Lung (tissue), 12 donors: ENCODE measurements around the gene CLDN16. TPM values are rescaled to one million over a fixed set of nuclear protein-coding genes. Genes with fewer than 3 reads are reported as not detected.

Experiments used
- ATAC-seq: fragments of 200-7000 bp; cut with Tn5 transposase; one replicate; pipeline ENCODE4 v1.9.1; 2020; ENCODE audit warnings: moderate number of reproducible peaks; ENCODE audit not compliant: insufficient read depth, low FRiP score
- DNase-seq, 3 donors: peaks; one replicate each; pipeline ENCODE4 v3.0.0-alpha.2; 2013 to 2017
- H3K27ac ChIP-seq, 2 donors: one replicate each; pipeline ENCODE4 v1.5.1; 2013; ENCODE audit warnings: mild to moderate bottlenecking in 2 of 2, moderate library complexity in 2 of 2, control low read depth in 1 of 2, inconsistent platforms in 1 of 2, low read depth in 1 of 2, low read length in 1 of 2
- H3K27me3 ChIP-seq, 3 donors: one replicate each; pipeline ENCODE4 v1.5.1; 2013; ENCODE audit warnings: low read length in 2 of 3; ENCODE audit not compliant: control insufficient read depth in 3 of 3, insufficient read depth in 3 of 3
- H3K36me3 ChIP-seq, 4 donors: one replicate each; pipeline ENCODE4 v1.5.1; 2013; ENCODE audit warnings: low read length in 4 of 4, mild to moderate bottlenecking in 1 of 4, moderate library complexity in 1 of 4; ENCODE audit not compliant: control insufficient read depth in 4 of 4, insufficient read depth in 4 of 4
- H3K4me1 ChIP-seq, 5 donors: one replicate each; pipeline ENCODE4 v1.5.1; 2013; ENCODE audit warnings: low read length in 5 of 5, mild to moderate bottlenecking in 2 of 5, moderate library complexity in 1 of 5; ENCODE audit not compliant: control insufficient read depth in 5 of 5, insufficient read depth in 5 of 5
- H3K4me3 ChIP-seq: one replicate; pipeline ENCODE4 v1.5.1; 2013; ENCODE audit warnings: mild to moderate bottlenecking, control low read depth, moderate library complexity
- H3K9ac ChIP-seq, 2 donors: one replicate each; pipeline ENCODE4 v1.5.1; 2013; ENCODE audit warnings: low read length in 2 of 2, control low read depth in 1 of 2; ENCODE audit not compliant: insufficient read depth in 1 of 2
- H3K9me3 ChIP-seq, 4 donors: one replicate each; pipeline ENCODE4 v1.5.1; 2013; ENCODE audit warnings: low read length in 3 of 4, mild to moderate bottlenecking in 1 of 4, moderate library complexity in 1 of 4; ENCODE audit not compliant: control insufficient read depth in 4 of 4, insufficient read depth in 3 of 4
- WGBS, 2 donors: extraction: QIAGEN DNeasy Blood & Tissue Kit; methylation state at CpG; one replicate each; pipeline ENCODE4 v1.1.7; 2013; 5-methylcytosine and 5-hydroxymethylcytosine counted together
- polyA plus RNA-seq, 2 donors: library from polyadenylated mRNA; stranded (reverse); fragments of 200-250 nt; gene quantifications; one replicate each; pipeline ENCODE4 v1.2.1, GENCODE V29; 2013
- total RNA-seq, 2 donors: library from RNA; depleted of rRNA in 1 of 2; stranded (reverse); fragments of >200 nt in 1 of 2; gene quantifications; one replicate each; pipeline ENCODE4 v1.2.1, GENCODE V29; 2014 to 2021
- TF ChIP-seq, protein P1 (sequence below): IDR thresholded peaks from 2 replicates; pipeline ENCODE4 v1.5.1; 2012; ENCODE audit warnings: mild to moderate bottlenecking; ENCODE audit errors: control extremely low read depth, extremely low read depth
- donor health status: control.
- donor health status: control.
- donor health status: Bipolar disorder and iron deficiency.
- donor health status: healthy.
- donor health status: DM: yes; HTN: yes; CAD: no.

CLDN16 gene
- total and polyA plus RNA-seq, 4 donors: 0.16 to 2.0 (median 0.45) TPM

DNA sequence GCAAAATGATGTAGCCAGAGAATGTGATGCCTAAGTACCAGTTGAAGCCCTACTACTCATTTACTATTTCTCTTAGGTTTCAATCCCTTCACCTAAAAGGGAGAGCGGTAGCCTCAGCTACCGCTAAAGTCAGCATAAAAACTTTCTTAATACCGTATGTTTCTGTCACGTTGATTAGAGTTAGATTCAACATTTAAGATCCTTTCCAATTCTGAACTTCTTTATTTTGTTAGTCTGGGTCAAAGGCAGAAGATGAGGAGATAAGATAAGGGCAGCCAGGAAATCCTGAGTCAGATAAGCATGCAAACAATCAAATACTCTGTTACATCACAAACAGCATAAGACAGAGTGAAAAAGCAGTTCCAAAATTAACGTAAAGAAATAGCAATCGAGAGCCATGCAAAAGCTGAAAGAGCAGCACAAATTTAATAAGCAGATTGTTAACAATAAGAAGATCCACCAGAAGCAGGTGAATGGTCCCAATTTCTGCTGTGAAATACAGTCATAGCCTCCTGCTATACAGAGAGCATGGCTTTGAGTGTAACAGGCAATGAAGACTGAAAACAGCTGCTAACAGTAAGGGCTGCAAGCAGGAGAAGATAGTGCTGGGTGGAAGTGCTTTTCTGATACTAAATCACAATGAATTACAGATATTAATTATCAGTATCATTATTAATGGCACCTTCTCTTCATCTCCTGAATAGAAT, 58.8 kb downstream of the CLDN16 start:
- Histone ChIP-seq H3K4me1 (peaks cover 0 to 3% (median 0%) of the 10 kb centered on the region in 5 donors), H3K27ac (no peak overlapping the region), H3K36me3 (no peaks in the 10 kb centered on the region), H3K27me3 (no peaks in the 10 kb centered on the region), H3K4me3 (no peak overlapping the region), H3K9ac (no peak overlapping the region), H3K9me3 (no peaks in the 10 kb centered on the region)
- TF ChIP-seq, protein P1, sequence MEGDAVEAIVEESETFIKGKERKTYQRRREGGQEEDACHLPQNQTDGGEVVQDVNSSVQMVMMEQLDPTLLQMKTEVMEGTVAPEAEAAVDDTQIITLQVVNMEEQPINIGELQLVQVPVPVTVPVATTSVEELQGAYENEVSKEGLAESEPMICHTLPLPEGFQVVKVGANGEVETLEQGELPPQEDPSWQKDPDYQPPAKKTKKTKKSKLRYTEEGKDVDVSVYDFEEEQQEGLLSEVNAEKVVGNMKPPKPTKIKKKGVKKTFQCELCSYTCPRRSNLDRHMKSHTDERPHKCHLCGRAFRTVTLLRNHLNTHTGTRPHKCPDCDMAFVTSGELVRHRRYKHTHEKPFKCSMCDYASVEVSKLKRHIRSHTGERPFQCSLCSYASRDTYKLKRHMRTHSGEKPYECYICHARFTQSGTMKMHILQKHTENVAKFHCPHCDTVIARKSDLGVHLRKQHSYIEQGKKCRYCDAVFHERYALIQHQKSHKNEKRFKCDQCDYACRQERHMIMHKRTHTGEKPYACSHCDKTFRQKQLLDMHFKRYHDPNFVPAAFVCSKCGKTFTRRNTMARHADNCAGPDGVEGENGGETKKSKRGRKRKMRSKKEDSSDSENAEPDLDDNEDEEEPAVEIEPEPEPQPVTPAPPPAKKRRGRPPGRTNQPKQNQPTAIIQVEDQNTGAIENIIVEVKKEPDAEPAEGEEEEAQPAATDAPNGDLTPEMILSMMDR: no peak
- WGBS, 2 donors: 20 to 40% methylated on average over 6 of the region's 6 CpGs
- DNase-seq: no peak
- no peak for ATAC-seq

DNA sequence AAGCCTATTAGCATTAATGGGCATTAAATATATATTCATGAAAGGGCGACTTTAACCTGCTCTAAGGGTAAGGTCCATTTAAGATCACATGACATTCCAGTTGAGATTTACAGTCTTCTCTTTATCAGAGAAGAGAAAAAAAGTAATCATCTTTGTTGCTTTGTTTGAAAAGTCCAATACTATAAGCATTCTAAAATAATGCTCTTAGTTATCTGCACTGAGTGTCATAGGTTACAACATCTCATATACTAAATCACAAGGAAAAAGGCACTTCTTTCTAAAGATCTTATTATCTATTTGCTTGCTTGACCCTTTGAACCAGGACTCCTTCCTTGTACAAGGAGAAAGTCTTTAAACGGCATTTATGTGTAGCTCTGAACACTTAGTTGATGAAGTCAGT, 60.3 kb downstream of the CLDN16 start:
- Histone ChIP-seq H3K27ac (no peak overlapping the region), H3K4me3 (no peak overlapping the region), H3K9me3 (no peaks in the 10 kb centered on the region), H3K4me1 (peaks cover 0 to 3% (median 0%) of the 10 kb centered on the region in 5 donors), H3K9ac (no peak overlapping the region), H3K36me3 (no peaks in the 10 kb centered on the region), H3K27me3 (no peaks in the 10 kb centered on the region)
- no peak for ATAC-seq
- DNase-seq: no peak
- 79 to 84% methylated on average over 2 of the region's 2 CpGs for WGBS, 2 donors
- TF ChIP-seq, protein P1: no peak

DNA sequence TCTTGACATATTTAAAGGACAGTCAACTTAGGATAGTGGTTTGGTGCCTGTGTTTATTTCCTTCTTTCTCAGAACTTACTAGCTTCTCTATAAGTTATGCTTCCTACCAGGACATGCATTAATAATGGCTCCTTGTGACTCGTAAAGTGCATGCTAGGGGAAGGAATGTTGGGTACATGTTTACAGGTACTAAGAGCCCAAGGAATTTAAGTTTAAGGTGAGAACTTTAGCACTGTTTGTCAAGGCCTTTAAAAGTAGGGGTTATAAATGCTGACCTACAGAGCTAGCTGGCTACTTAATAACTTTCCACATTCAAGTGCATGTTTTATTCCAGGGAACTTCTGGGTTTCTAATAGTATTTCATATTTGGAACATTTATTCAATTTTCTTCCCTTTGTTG, 61.8 kb downstream of the CLDN16 start, which contains the start of gene TMEM207:
TSS of gene TMEM207 (minus strand) at position 101 of the 400 bp plus-strand sequence. CDS start at position 9, 92 bp downstream.
- H3K4me3 ChIP-seq: no peak within 1 kb of the TSS
- no peak for ATAC-seq

More for the DNA sequence above, 61.8 kb downstream of the CLDN16 start, which contains the start of gene TMEM207:
- Histone ChIP-seq H3K9ac (no peak within 1 kb of the TSS), H3K27me3 (no peaks in the 10 kb centered on the region), H3K27ac (no peak within 1 kb of the TSS), H3K36me3 (no peaks in the 10 kb centered on the region), H3K9me3 (no peaks in the 10 kb centered on the region), H3K4me1 (peaks cover 0 to 3% (median 0%) of the 10 kb centered on the region in 5 donors)
- TF ChIP-seq, protein P1: no peak
- no peak for DNase-seq
- WGBS, 2 donors: 74 to 86% methylated on average over 1 of the region's 1 CpG
